Neural progenitor cell (in vitro differentiated cells): ENCODE results near the gene CLEC2A. TPM values are rescaled to one million over a fixed set of nuclear protein-coding genes. Genes with fewer than 3 reads are reported as not detected.
"Not testable (repeated sequence)": the region's sequence is repeated elsewhere in the genome, so short reads cannot be mapped to it uniquely, and the experiment has no call there.

Experiments used
- DNase-seq: peaks from one replicate; pipeline ENCODE4 v3.0.0-alpha.2; 2016; ENCODE audit warnings: low spot score
- H2AFZ ChIP-seq: fragments of 200-600 bp; sonication (generic); replicated peaks from 2 replicates; pipeline ENCODE4 v1.6.1; 2016; ENCODE audit warnings: antibody characterized with exemption
- H3F3A ChIP-seq: fragments of 200-600 bp; sonication (generic); 2 replicates; pipeline ENCODE4 v1.6.1; 2016; ENCODE audit warnings: antibody characterized with exemption, low read depth
- H3K27ac ChIP-seq: fragments of 200-600 bp; sonication (generic); 2 replicates; pipeline ENCODE4 v1.5.1; 2016; ENCODE audit warnings: mild to moderate bottlenecking
- H3K27me3 ChIP-seq: fragments of 200-600 bp; sonication (generic); 2 replicates; pipeline ENCODE4 v1.6.1; 2016; ENCODE audit warnings: mild to moderate bottlenecking, moderate library complexity
- H3K36me3 ChIP-seq: fragments of 200-600 bp; sonication (generic); 2 replicates; pipeline ENCODE4 v1.5.1; 2016
- H3K4me1 ChIP-seq: fragments of 200-600 bp; sonication (generic); 2 replicates; pipeline ENCODE4 v1.6.1; 2016; ENCODE audit warnings: mixed run types
- H3K4me2 ChIP-seq: fragments of 200-600 bp; sonication (generic); 2 replicates; pipeline ENCODE4 v1.6.1; 2016
- H3K4me3 ChIP-seq: fragments of 200-600 bp; sonication (generic); 2 replicates; pipeline ENCODE4 v1.5.1; 2016
- H3K79me2 ChIP-seq: fragments of 200-600 bp; sonication (generic); 2 replicates; pipeline ENCODE4 v1.6.1; 2016; ENCODE audit warnings: low read depth
- H3K9ac ChIP-seq: fragments of 200-600 bp; sonication (generic); 2 replicates; pipeline ENCODE4 v1.6.1; 2016
- H3K9me3 ChIP-seq: fragments of 200-600 bp; sonication (generic); 2 replicates; pipeline ENCODE4 v1.5.1; 2016; ENCODE audit warnings: low read depth
- H4K20me1 ChIP-seq: fragments of 200-600 bp; sonication (generic); 2 replicates; pipeline ENCODE4 v1.6.1; 2016; ENCODE audit warnings: low read depth
- H3K27ac Mint-ChIP-seq: 3 replicates; pipeline ENCODE4 v1.8.0; 2021; ENCODE audit warnings: mixed read lengths
- H3K27me3 Mint-ChIP-seq: 2 replicates; pipeline ENCODE4 v1.8.0; 2022; ENCODE audit warnings: low read depth, mild to moderate bottlenecking, inconsistent platforms, moderate library complexity, mixed read lengths; ENCODE audit not compliant: insufficient read depth
- H3K36me3 Mint-ChIP-seq: 3 replicates; pipeline ENCODE4 v1.8.0; 2021; ENCODE audit warnings: mixed read lengths
- H3K4me1 Mint-ChIP-seq: 3 replicates; pipeline ENCODE4 v1.8.0; 2021; ENCODE audit warnings: mixed read lengths
- H3K4me3 Mint-ChIP-seq: 3 replicates; pipeline ENCODE4 v1.8.0; 2021; ENCODE audit warnings: mild to moderate bottlenecking, moderate library complexity, mixed read lengths
- H3K9me3 Mint-ChIP-seq: 3 replicates; pipeline ENCODE4 v1.8.0; 2020; ENCODE audit warnings: mixed read lengths
- CTCF ChIP-seq: fragments of 200-600 bp; sonication (generic); IDR thresholded peaks from 2 replicates; pipeline ENCODE4 v1.5.1; 2017; ENCODE audit warnings: antibody characterized with exemption, mild to moderate bottlenecking
- EZH2 ChIP-seq: fragments of 200-600 bp; sonication (generic); IDR thresholded peaks from 2 replicates; pipeline ENCODE4 v1.6.1; 2017; ENCODE audit warnings: antibody characterized with exemption, mild to moderate bottlenecking, moderate library complexity
- EZH2phosphoT487 ChIP-seq: fragments of 200-600 bp; sonication (generic); IDR thresholded peaks from 2 replicates; pipeline ENCODE4 v1.6.1; 2017; ENCODE audit warnings: antibody characterized with exemption
- total RNA-seq: library from RNA; depleted of rRNA; stranded (reverse); fragments of >200 nt; gene quantifications from 2 replicates; pipeline ENCODE4 v1.2.3, GENCODE V29; 2015; ENCODE audit warnings: low replicate concordance

The CLEC2A gene
- total RNA-seq, 1 donor from 2014 or later: not detected

DNA sequence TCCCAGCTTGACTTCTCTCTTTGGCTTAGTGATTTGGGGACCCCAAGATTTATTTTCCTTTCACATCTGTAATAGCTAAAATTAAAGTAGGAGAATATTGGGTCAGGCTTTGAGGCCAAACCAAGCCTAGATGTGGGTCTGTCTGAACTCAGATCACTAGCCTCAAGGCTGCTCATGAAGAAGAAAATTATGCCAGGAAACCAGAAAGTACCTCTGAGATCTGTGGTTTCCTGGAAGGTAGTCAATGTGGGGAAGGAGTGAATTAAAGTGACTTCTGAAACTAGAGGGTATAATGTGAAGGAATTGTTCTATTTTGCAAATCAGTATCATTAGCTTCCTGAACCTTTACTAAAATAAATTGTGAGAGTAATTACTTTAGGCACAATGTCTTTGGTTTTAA, 25.7 kb upstream of the CLEC2A start:
- Mint-ChIP-seq H3K36me3 (no peaks in the 10 kb centered on the region), H3K27ac (no peak overlapping the region), H3K9me3 (peaks cover 2% of the 10 kb centered on the region), H3K4me3 (no peak overlapping the region), H3K27me3 (peaks cover 2% of the 10 kb centered on the region), H3K4me1 (no peaks in the 10 kb centered on the region)
- H3K4me1 ChIP-seq: no peaks in the 10 kb centered on the region
- no peaks in the 10 kb centered on the region for H3F3A ChIP-seq
- H3K27me3 ChIP-seq: no peaks in the 10 kb centered on the region
- no peaks in the 10 kb centered on the region for H3K9me3 ChIP-seq
- no peaks in the 10 kb centered on the region for H4K20me1 ChIP-seq
- DNase-seq: no peak
- H3K36me3 ChIP-seq: no peaks in the 10 kb centered on the region
- H3K4me2 ChIP-seq: no peak overlapping the region
- H3K79me2 ChIP-seq: no peaks in the 10 kb centered on the region
- H3K4me3 ChIP-seq: no peak overlapping the region
- H3K9ac ChIP-seq: no peak overlapping the region
- H2AFZ ChIP-seq: no peak overlapping the region
- no peak overlapping the region for H3K27ac ChIP-seq
- TF ChIP-seq EZH2phosphoT487 (no peak), CTCF (no peak), EZH2 (no peak)

- H3K9me3 Mint-ChIP-seq, H3K4me3 ChIP-seq, H3K9me3 ChIP-seq, H3K4me3 Mint-ChIP-seq, H3K9ac ChIP-seq, H2AFZ ChIP-seq, H3K79me2 ChIP-seq, H3K4me2 ChIP-seq, DNase-seq, H3K36me3 Mint-ChIP-seq, H3K4me1 ChIP-seq, H3K27me3 ChIP-seq, H3F3A ChIP-seq, H3K27ac Mint-ChIP-seq, H3K27me3 Mint-ChIP-seq, H3K36me3 ChIP-seq, H4K20me1 ChIP-seq, H3K4me1 Mint-ChIP-seq, H3K27ac ChIP-seq: not testable (repeated sequence)
Observed at GRCh38 chr12:9952954-9953729, 21.0 kb upstream of the CLEC2A start.

- H3K9ac ChIP-seq: no peak overlapping the region
- Mint-ChIP-seq H3K27me3 (peaks cover 2% of the 10 kb centered on the region), H3K36me3 (no peaks in the 10 kb centered on the region), H3K4me1 (no peaks in the 10 kb centered on the region), H3K4me3 (no peak overlapping the region), H3K27ac (no peak overlapping the region), H3K9me3 (peaks cover 7% of the 10 kb centered on the region)
- no peak overlapping the region for H3K4me2 ChIP-seq
- no peaks in the 10 kb centered on the region for H3K27me3 ChIP-seq
- no peak for TF ChIP-seq EZH2phosphoT487
- TF ChIP-seq EZH2: no peak
- TF ChIP-seq CTCF: no peak
- no peaks in the 10 kb centered on the region for H3K4me1 ChIP-seq
- no peaks in the 10 kb centered on the region for H3K9me3 ChIP-seq
- H3K27ac ChIP-seq: no peak overlapping the region
- no peaks in the 10 kb centered on the region for H3K79me2 ChIP-seq
- H3F3A ChIP-seq: no peaks in the 10 kb centered on the region
- no peaks in the 10 kb centered on the region for H3K36me3 ChIP-seq
- no peak overlapping the region for H2AFZ ChIP-seq
- H3K4me3 ChIP-seq: no peak overlapping the region
- DNase-seq: no peak
- H4K20me1 ChIP-seq: no peaks in the 10 kb centered on the region
Observed at GRCh38 chr12:9951026-9951675, 19.0 kb upstream of the CLEC2A start.

DNA sequence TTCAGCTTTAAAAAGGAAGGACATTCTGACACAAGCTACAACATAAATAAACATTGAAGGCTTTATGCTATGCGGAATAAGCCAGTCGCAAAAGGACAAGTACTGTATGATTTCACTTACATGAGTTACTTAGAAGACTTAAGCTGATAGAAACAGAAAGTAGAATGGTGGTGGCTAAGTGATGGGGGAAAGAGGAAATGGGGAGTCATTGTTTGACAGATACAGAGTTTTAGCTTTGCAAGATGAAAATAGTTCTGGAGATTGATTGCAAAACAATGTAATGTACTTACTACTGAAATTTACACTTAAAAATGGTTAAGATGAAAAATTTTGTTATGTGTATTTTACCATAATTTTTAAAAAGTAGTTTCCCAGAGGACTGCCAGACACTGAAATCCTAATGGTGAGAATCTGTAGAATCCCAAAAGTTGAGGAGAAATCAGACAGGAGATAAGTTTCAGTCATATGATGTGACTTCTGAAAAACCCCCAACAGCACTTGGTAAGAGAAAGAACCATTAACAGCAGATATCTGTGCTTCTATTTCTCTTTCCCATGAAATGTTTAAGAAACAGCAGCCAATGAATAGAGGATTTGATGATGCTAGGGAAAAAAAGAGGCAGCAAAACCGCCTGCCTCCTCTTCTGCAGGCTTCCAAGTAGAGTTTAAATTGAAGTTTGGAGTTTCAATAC, 16.6 kb upstream of the CLEC2A start:
- no peaks in the 10 kb centered on the region for H3K36me3 ChIP-seq
- no peak overlapping the region for H3K4me3 ChIP-seq
- H3K27ac ChIP-seq: no peak overlapping the region
- H3K4me2 ChIP-seq: no peak overlapping the region
- H3F3A ChIP-seq: no peaks in the 10 kb centered on the region
- Mint-ChIP-seq H3K27ac (no peak overlapping the region), H3K36me3 (no peaks in the 10 kb centered on the region), H3K4me1 (no peaks in the 10 kb centered on the region), H3K4me3 (no peak overlapping the region), H3K27me3 (peaks cover 2% of the 10 kb centered on the region), H3K9me3 (peaks cover 5% of the 10 kb centered on the region)
- no peak overlapping the region for H2AFZ ChIP-seq
- no peak overlapping the region for H3K9ac ChIP-seq
- H4K20me1 ChIP-seq: no peaks in the 10 kb centered on the region
- DNase-seq: no peak
- H3K9me3 ChIP-seq: no peaks in the 10 kb centered on the region
- H3K4me1 ChIP-seq: no peaks in the 10 kb centered on the region
- no peaks in the 10 kb centered on the region for H3K79me2 ChIP-seq
- no peaks in the 10 kb centered on the region for H3K27me3 ChIP-seq
- no peak for TF ChIP-seq EZH2
- no peak for TF ChIP-seq EZH2phosphoT487
- no peak for TF ChIP-seq CTCF
